GM23338 (cell line): ENCODE measurements around the gene MTERF4. TPM values are rescaled to one million over a fixed set of nuclear protein-coding genes. Genes with fewer than 3 reads are reported as not detected.

Experiments
- ATAC-seq: fragments of 200-7000 bp; cut with Tn5 transposase; 3 replicates; pipeline ENCODE4 v1.9.1; 2020
- DNase-seq: peaks from one replicate; pipeline ENCODE4 v3.0.0-alpha.2; 2015; ENCODE audit warnings: low spot score
- H2AFZ ChIP-seq: fragments of 200-600 bp; sonication (generic); 2 replicates; pipeline ENCODE4 v1.8.0; 2016; ENCODE audit warnings: antibody characterized with exemption, mild to moderate bottlenecking, moderate library complexity
- H3F3A ChIP-seq: fragments of 200-600 bp; sonication (generic); replicated peaks from 2 replicates; pipeline ENCODE4 v1.8.0; 2017; ENCODE audit warnings: antibody characterized with exemption, mixed run types, low read depth
- H3K27ac ChIP-seq: fragments of 200-600 bp; sonication (generic); 2 replicates; pipeline ENCODE4 v1.6.1; 2016; ENCODE audit warnings: low read depth
- H3K27me3 ChIP-seq: fragments of 200-600 bp; sonication (generic); 2 replicates; pipeline ENCODE4 v1.8.0; 2016; ENCODE audit warnings: mild to moderate bottlenecking, mixed run types, moderate library complexity; ENCODE audit not compliant: insufficient read depth
- H3K36me3 ChIP-seq: fragments of 200-600 bp; sonication (generic); 2 replicates; pipeline ENCODE4 v1.8.0; 2016; ENCODE audit warnings: mild to moderate bottlenecking; ENCODE audit not compliant: insufficient read depth
- H3K4me1 ChIP-seq: fragments of 200-600 bp; sonication (generic); 2 replicates; pipeline ENCODE4 v1.8.0; 2016; ENCODE audit warnings: mild to moderate bottlenecking, moderate library complexity; ENCODE audit not compliant: insufficient read depth
- H3K4me2 ChIP-seq: fragments of 200-600 bp; sonication (generic); 2 replicates; pipeline ENCODE4 v1.7.1; 2017; ENCODE audit warnings: mixed run types
- H3K4me3 ChIP-seq: fragments of 200-600 bp; sonication (generic); 2 replicates; pipeline ENCODE4 v1.6.1; 2016; ENCODE audit warnings: mixed run types
- H3K79me2 ChIP-seq: fragments of 200-600 bp; sonication (generic); replicated peaks from 2 replicates; pipeline ENCODE4 v1.8.0; 2017; ENCODE audit warnings: mild to moderate bottlenecking; ENCODE audit not compliant: insufficient read depth
- H3K9me2 ChIP-seq: fragments of 200-600 bp; sonication (generic); 2 replicates; pipeline ENCODE4 v1.8.0; 2017; ENCODE audit not compliant: insufficient read depth
- H4K20me1 ChIP-seq: fragments of 200-600 bp; sonication (generic); replicated peaks from 2 replicates; pipeline ENCODE4 v1.8.0; 2017; ENCODE audit warnings: mild to moderate bottlenecking; ENCODE audit not compliant: insufficient read depth
- H3K27ac Mint-ChIP-seq: 2 replicates; pipeline ENCODE4 v1.8.0; 2020; ENCODE audit warnings: inconsistent platforms, mild to moderate bottlenecking, moderate library complexity, mixed read lengths
- H3K27me3 Mint-ChIP-seq: 3 replicates; pipeline ENCODE4 v1.8.0; 2022; ENCODE audit warnings: low read depth, mild to moderate bottlenecking, moderate library complexity, mixed read lengths, inconsistent platforms; ENCODE audit not compliant: insufficient read depth, poor library complexity
- H3K36me3 Mint-ChIP-seq: 3 replicates; pipeline ENCODE4 v1.8.0; 2021; ENCODE audit warnings: low read depth, mild to moderate bottlenecking, inconsistent platforms, moderate library complexity, mixed read lengths
- H3K4me1 Mint-ChIP-seq: 3 replicates; pipeline ENCODE4 v1.8.0; 2020; ENCODE audit warnings: mild to moderate bottlenecking, inconsistent platforms, mixed read lengths
- H3K4me3 Mint-ChIP-seq: 3 replicates; pipeline ENCODE4 v1.8.0; 2021; ENCODE audit warnings: moderate library complexity, mild to moderate bottlenecking, inconsistent platforms, mixed read lengths
- H3K9me3 Mint-ChIP-seq: 3 replicates; pipeline ENCODE4 v1.8.0; 2020; ENCODE audit warnings: moderate library complexity, mild to moderate bottlenecking, inconsistent platforms, mixed read lengths
- CREB1 ChIP-seq: fragments of 250-450 bp; sonication (Bioruptor Pico); IDR thresholded peaks from 2 replicates; pipeline ENCODE4 v1.5.0; 2020; ENCODE audit warnings: low read depth, mild to moderate bottlenecking, moderate library complexity
- EZH2 ChIP-seq: fragments of 200-600 bp; sonication (generic); IDR thresholded peaks from one replicate; pipeline ENCODE4 v1.8.0; 2017; ENCODE audit warnings: antibody characterized with exemption, mild to moderate bottlenecking, low read depth; ENCODE audit not compliant: unreplicated experiment
- EZH2phosphoT487 ChIP-seq: fragments of 200-600 bp; sonication (generic); IDR thresholded peaks from one replicate; pipeline ENCODE4 v1.8.1; 2018; ENCODE audit warnings: antibody characterized with exemption; ENCODE audit not compliant: unreplicated experiment
- NANOG ChIP-seq: IDR thresholded peaks from 2 replicates; pipeline ENCODE4 v1.6.1; 2016; ENCODE audit warnings: antibody characterized with exemption, borderline replicate concordance
- POLR2AphosphoS5 ChIP-seq: IDR thresholded peaks from 2 replicates; pipeline ENCODE4 v1.6.1; 2016; ENCODE audit warnings: antibody characterized with exemption, low read depth
- STAT1 ChIP-seq: IDR thresholded peaks from one replicate; pipeline ENCODE4 v1.6.1; 2016; ENCODE audit warnings: antibody characterized with exemption; ENCODE audit not compliant: unreplicated experiment
- ZNF114 ChIP-seq: fragments of 250-450 bp; sonication (Bioruptor Pico); IDR thresholded peaks from 2 replicates; pipeline ENCODE4 v1.5.0; 2020; ENCODE audit warnings: mild to moderate bottlenecking, moderate library complexity
- ZNF331 ChIP-seq: fragments of 250-450 bp; sonication (Bioruptor Pico); IDR thresholded peaks from 2 replicates; pipeline ENCODE4 v1.5.0; 2020; ENCODE audit warnings: low read depth, mild to moderate bottlenecking, moderate library complexity
- polyA plus RNA-seq: library from polyadenylated mRNA; unstranded; fragments of >200 nt; fragmentation: Nextera tagmentation; extraction: Ambion mirVana; gene quantifications from 2 replicates; pipeline ENCODE4 v1.2.1, GENCODE V29; 2016
- total RNA-seq: library from RNA; depleted of rRNA; stranded (reverse); fragments of >200 nt; shearing (Covaris generic); gene quantifications from 2 replicates; pipeline ENCODE4 v1.2.3, GENCODE V29; 2014
- TF ChIP-seq, protein P1 (sequence below): IDR thresholded peaks from 2 replicates; pipeline ENCODE4 v1.6.1; 2016; ENCODE audit warnings: antibody characterized with exemption
- TF ChIP-seq, protein P2 (sequence below): IDR thresholded peaks from one replicate; pipeline ENCODE4 v1.6.1; 2018; ENCODE audit warnings: antibody characterized with exemption; ENCODE audit not compliant: unreplicated experiment

Gene MTERF4
- total and polyA plus RNA-seq, 2 experiments from 2014 or later, result 15.3 to 63.6 TPM

- TF ChIP-seq EZH2, result no peak
- TF ChIP-seq, protein P1, sequence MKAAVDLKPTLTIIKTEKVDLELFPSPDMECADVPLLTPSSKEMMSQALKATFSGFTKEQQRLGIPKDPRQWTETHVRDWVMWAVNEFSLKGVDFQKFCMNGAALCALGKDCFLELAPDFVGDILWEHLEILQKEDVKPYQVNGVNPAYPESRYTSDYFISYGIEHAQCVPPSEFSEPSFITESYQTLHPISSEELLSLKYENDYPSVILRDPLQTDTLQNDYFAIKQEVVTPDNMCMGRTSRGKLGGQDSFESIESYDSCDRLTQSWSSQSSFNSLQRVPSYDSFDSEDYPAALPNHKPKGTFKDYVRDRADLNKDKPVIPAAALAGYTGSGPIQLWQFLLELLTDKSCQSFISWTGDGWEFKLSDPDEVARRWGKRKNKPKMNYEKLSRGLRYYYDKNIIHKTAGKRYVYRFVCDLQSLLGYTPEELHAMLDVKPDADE, result no peak
- no peak for TF ChIP-seq STAT1
- no peak for TF ChIP-seq EZH2phosphoT487
Observed at GRCh38 chr2:241138471-241138870, 36.4 kb upstream of the MTERF4 start (continued).

- Histone ChIP-seq H3K27ac (no peak overlapping the region), H4K20me1 (no peaks in the 10 kb centered on the region; the same call in 1 of the 2 replicates), H2AFZ (no peak overlapping the region), H3K27me3 (no peaks in the 10 kb centered on the region), H3K9me2 (no peaks in the 10 kb centered on the region), H3K4me1 (no peaks in the 10 kb centered on the region), H3K4me3 (no peak overlapping the region), H3K36me3 (peaks cover 14% of the 10 kb centered on the region), H3K4me2 (no peak overlapping the region), H3F3A (no peaks in the 10 kb centered on the region), H3K79me2 (0 out of 2 replicates have a peak, but pooled peaks cover 7% of the 10 kb centered on the region)
- no peak overlapping the region for H3K4me3 Mint-ChIP-seq
- no peaks in the 10 kb centered on the region for H3K9me3 Mint-ChIP-seq
- no peaks in the 10 kb centered on the region for H3K4me1 Mint-ChIP-seq
- H3K36me3 Mint-ChIP-seq, result peaks cover 55% of the 10 kb centered on the region
- H3K27me3 Mint-ChIP-seq, result no peaks in the 10 kb centered on the region
- ATAC-seq (no peak), DNase-seq (no peak)
- H3K27ac Mint-ChIP-seq, result no peak overlapping the region
- TF ChIP-seq POLR2AphosphoS5 (no peak), ZNF114 (CRISPR knock-in tag) (no peak)
Observed at GRCh38 chr2:241137276-241138190, 35.4 kb upstream of the MTERF4 start.

DNA sequence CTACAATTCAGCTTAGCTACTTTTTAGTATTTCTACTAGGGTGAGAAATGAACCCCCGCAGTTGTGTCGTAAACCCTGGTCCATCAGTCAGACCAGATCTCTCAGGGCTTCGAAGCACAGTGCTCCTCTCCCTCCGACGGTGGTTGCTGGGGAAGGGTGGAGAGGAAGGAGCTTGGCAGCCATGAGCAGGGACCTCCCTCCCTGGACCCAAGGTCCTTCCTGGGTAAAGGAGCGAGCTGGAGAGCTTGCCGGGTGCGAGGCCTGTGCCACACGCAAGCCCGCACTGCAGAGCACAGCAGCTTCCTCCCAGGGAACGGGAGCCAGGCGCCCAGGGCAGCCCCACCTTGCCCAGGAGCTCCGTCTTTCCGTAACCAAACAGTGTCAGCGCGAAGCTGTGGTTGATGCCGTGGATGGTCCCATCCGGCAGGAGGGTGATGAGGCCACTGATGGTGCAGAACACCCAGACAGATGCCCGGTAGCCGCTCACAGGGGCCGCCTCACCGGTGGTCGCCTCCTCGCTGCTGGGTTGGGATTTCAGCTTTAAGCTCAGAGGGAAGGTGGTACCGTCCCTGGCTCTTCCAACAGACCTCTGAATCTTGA lies 34.7 kb upstream of the MTERF4 start:
- no peaks in the 10 kb centered on the region for H3K4me1 Mint-ChIP-seq
- Histone ChIP-seq H3K79me2 (0 out of 2 replicates have a peak, but pooled peaks cover under 1% of the 10 kb centered on the region), H3K9me2 (no peaks in the 10 kb centered on the region), H3K27me3 (no peaks in the 10 kb centered on the region), H3K4me3 (no peak overlapping the region), H3F3A (no peaks in the 10 kb centered on the region), H4K20me1 (no peaks in the 10 kb centered on the region), H3K4me2 (no peak overlapping the region), H3K27ac (no peak overlapping the region), H2AFZ (no peak overlapping the region), H3K4me1 (no peaks in the 10 kb centered on the region), H3K36me3 (peaks cover 17% of the 10 kb centered on the region)
- H3K4me3 Mint-ChIP-seq, result no peak overlapping the region
- DNase-seq (no peak), ATAC-seq (no peak)
- H3K27ac Mint-ChIP-seq, result no peak overlapping the region
- TF ChIP-seq NANOG (no peak), CREB1 (CRISPR knock-in tag) (no peak), EZH2 (no peak), POLR2AphosphoS5 (no peak), EZH2phosphoT487 (no peak), ZNF114 (CRISPR knock-in tag) (no peak), ZNF331 (no peak)
- TF ChIP-seq, protein P1, result no peak
- TF ChIP-seq, protein P2, sequence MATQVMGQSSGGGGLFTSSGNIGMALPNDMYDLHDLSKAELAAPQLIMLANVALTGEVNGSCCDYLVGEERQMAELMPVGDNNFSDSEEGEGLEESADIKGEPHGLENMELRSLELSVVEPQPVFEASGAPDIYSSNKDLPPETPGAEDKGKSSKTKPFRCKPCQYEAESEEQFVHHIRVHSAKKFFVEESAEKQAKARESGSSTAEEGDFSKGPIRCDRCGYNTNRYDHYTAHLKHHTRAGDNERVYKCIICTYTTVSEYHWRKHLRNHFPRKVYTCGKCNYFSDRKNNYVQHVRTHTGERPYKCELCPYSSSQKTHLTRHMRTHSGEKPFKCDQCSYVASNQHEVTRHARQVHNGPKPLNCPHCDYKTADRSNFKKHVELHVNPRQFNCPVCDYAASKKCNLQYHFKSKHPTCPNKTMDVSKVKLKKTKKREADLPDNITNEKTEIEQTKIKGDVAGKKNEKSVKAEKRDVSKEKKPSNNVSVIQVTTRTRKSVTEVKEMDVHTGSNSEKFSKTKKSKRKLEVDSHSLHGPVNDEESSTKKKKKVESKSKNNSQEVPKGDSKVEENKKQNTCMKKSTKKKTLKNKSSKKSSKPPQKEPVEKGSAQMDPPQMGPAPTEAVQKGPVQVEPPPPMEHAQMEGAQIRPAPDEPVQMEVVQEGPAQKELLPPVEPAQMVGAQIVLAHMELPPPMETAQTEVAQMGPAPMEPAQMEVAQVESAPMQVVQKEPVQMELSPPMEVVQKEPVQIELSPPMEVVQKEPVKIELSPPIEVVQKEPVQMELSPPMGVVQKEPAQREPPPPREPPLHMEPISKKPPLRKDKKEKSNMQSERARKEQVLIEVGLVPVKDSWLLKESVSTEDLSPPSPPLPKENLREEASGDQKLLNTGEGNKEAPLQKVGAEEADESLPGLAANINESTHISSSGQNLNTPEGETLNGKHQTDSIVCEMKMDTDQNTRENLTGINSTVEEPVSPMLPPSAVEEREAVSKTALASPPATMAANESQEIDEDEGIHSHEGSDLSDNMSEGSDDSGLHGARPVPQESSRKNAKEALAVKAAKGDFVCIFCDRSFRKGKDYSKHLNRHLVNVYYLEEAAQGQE, result no peak
- no peaks in the 10 kb centered on the region for H3K27me3 Mint-ChIP-seq
- H3K9me3 Mint-ChIP-seq, result no peaks in the 10 kb centered on the region
- peaks cover 57% of the 10 kb centered on the region for H3K36me3 Mint-ChIP-seq
